ENCODE data around the gene SLBP.

Gene SLBP

DNA sequence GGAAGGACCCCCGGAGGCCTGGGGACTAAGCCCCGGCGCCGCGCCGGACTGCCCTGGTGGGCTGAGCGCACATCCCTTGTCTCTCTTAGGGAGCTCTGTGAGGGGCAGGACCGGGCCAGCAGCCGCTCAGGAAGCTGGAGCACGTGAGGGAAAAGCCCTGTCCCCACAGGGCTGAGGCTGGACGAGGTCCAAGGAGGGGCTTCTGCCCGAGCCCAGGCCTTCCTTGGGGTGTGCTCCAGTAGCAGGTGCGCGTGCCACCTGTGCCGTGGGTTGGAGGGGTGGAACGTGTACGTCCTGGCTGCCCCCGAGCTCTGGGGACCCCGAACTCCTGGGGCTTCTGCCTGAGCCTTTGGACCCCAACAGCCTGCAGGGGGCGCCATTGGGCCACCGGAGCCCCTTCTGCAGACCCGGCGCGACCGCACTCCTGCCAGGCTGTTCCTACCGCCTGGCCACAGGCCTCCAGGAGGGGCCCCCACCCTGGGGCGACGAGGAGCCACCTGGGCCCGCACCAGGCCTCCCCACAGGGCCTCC is 36.4 kb upstream of the SLBP start:
- DNase-seq = no peak

DNA sequence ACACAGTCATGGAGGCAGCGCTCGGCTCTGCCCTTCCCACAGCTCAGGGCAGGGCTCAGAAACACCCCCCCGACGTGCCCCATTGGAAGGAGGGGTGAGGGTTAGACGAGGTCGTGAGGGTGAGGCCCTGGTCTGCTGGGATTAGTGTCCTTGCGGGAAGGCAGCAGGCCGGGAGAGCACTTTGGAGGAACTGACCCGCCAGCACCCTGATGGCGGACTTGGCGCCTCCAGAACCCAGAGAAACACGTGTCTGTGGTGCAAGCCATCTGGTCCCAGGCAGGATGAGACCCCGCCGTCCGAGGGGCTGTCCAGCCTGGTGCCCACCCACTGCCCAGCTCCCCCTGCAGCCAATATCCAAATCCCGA is 35.5 kb upstream of the SLBP start:
- DNase-seq = no peak

- DNase-seq = no peak
Measured at GRCh38 chr4:1746919-1747602, 34.9 kb upstream of the SLBP start.

DNA sequence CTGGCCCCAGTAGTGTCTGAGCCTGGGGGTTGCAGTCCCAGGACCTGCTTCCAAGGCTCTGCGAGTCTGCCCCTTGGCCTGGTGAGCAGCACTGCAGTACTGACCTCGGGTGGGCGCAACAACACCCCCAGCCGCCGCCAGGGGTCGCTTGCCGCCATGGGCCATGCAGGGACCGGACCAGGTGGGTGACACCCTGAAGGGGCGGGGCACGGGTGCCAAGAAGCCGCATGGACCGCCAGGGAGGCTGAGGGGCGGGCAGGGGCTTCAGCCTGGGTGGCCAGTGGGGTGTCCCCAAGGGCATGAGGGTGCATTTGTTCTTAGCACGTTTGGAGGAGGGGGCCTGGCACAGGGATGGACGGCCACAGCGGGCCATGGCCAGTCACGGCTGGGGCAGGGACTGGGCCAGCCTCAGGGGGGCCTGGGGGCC is 34.2 kb upstream of the SLBP start:
- no peak for DNase-seq

- no peak for DNase-seq
Measured at GRCh38 chr4:1745697-1746096, 33.6 kb upstream of the SLBP start.

GRCh38 chr4:1745165-1745564 is 33.0 kb upstream of the SLBP start:
- DNase-seq = no peak

DNA sequence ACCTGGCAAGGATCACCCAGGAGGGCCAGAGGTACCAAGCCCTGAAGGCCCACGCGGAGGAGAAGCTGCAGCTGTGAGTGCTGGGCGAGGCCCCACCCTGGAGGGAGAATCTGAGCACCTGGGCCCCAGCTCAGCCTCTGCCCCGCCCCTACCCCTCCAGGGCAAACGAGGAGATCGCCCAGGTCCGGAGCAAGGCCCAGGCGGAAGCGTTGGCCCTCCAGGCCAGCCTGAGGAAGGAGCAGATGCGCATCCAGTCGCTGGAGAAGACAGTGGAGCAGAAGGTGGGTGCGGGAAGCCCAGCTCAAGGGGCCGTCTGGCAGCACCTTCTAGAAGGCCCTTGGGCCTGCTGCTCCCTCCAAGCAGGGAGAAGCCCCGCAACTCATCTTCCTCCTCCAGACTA is 32.4 kb upstream of the SLBP start:
- DNase-seq = no peak

DNA sequence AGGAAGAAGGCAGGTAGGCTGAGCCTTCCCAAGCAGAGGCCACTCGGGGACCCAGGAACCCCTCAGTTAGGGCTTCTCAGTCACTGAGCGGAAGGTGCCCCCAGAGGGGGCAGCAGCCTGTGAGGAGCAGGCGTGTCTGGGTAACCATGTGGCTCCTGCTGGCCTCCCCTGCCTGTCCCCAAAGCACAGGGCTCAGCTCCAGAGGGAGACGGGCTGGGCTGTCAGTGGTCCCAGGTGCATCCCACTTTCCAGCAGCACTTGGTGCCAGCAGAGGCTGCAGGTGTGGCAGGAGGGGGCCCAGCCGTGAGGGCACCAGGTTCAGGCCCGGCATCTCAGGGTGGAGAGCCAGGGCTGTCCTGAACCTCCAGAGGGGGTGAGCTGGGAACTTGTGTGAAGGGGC is 31.9 kb upstream of the SLBP start:
- DNase-seq = no peak

- DNase-seq = no peak
Measured at GRCh38 chr4:1743551-1743950, 31.4 kb upstream of the SLBP start.

GRCh38 chr4:1741208-1741607 is 29.1 kb upstream of the SLBP start:
- DNase-seq = no peak

DNA sequence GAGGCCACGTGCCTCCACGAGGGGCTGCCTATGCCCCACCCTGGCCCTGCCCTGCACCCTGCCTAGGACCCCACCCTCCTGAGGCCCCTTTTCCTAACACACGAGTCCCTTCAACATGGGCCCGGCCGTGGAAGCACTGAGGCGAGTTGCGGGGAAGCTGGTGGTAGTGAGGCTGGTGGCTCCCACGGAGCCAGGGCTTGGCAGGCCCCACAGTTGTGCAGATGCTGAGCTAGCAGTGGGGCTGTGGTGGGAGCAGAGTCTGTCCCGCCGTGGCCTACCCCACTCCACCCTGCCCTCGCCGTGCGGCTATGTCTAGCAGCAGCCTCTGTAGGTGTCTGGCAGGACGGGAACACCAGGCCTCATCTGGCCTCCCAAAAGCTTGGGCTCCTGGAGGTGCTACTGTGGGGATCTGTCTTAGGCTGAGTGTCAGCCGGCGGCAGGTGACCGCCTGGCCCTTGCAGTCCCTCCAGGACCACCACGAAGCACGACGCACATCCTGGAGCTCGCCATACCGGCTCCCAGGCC is 28.0 kb upstream of the SLBP start:
- DNase-seq = no peak

- DNase-seq = no peak
Measured at GRCh38 chr4:1739358-1739757, 27.2 kb upstream of the SLBP start.

- DNase-seq = no peak
Measured at GRCh38 chr4:1738410-1738809, 26.3 kb upstream of the SLBP start.

DNA sequence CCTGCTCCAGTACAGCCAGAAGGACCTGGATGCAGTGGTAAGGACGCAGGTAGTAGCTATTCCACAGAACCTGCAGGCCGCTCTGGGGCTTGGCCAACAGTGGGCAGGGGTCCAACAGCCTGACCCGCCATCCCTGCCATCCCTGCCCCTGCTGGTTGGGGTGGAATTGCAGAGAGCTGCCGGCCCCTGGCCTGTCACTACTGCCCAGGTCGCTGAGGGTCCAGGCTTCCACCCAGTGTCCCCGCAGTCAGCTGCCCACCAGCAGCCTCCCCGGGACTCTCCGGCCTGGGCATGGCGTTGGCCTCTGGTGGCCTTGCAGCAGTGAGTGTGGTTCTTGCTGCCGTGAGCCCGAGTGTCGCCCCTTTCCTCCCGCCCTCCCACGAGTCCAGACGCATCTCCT is 25.5 kb upstream of the SLBP start:
- no peak for DNase-seq

DNA sequence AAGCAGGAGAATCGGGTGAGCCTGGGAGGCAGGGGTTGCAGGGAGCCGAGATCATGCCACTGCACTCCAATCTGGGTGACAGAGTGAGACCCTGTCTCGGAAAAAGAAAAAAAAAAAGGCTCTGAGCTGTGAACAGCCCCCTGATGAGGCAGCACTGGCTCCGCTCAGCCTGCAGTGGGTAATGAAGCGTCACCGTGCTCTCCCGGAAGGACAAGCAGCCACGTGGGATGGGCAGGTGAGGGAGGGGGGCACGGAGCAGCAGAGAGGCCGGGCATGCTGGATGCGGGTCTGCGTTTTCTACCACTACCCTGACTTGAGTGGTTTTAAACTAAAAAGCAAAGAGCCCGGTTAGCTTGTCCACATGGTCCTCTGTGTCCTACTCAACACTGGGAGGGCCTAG is 24.7 kb upstream of the SLBP start:
- no peak for DNase-seq

DNA sequence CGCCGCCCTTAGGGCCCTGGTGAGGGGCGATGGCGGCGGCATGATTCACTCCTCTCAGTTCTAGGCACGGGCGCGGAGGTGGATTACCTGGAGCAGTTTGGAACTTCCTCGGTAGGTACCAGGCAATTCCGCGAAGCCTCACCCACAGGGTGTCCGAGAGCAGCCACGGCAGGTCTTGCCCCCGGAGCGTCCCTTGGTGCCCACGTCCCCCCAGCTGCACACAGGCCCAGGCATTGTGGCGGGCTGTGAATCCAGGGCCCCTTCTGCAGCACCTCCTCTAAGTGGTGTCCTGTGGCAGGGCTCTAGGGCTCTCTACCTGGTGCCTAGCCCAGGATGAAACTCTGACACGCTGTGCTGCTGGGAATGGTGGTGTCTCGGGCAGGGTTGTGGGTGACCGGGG is 23.1 kb upstream of the SLBP start:
- no peak for DNase-seq

DNA sequence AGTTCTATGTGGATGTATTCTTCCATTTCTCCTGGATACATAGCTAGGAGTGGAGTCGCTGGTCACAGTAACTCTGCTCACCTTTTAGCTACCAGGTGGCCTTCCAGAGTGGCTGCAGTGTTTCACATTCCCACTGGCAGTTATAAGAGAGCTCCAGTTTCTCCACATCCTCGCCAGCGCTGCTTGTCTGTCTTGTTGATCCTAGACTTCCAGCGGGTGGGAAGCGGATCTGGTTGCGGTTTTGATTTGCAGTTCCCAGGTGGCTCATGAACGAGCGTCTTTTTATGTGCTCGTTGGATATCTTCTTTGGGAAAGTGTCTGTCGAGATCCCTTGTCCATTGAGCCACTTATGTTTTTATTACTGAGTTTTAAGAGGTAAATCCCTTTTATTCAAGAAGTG is 20.8 kb upstream of the SLBP start:
- no peak for DNase-seq

DNA sequence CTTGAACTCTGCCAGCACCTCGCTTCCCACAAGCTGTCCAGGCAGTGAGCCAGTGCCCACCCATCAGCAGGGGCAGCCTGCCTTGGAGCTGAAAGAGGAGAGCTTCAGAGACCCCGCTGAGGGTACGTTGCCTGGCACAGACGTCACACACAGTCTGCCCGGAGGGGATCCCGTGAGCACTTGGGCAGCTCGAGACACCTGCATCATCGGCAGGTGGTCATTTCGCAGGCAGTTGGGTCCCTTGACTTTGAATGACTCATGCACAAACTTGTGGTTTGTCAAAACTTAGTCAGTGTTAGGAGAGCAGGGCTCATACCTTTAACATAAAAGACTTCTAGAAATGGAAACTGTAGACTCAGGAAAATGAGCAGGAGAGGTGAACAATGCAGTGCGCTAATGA is 19.1 kb upstream of the SLBP start:
- no peak for DNase-seq

DNA sequence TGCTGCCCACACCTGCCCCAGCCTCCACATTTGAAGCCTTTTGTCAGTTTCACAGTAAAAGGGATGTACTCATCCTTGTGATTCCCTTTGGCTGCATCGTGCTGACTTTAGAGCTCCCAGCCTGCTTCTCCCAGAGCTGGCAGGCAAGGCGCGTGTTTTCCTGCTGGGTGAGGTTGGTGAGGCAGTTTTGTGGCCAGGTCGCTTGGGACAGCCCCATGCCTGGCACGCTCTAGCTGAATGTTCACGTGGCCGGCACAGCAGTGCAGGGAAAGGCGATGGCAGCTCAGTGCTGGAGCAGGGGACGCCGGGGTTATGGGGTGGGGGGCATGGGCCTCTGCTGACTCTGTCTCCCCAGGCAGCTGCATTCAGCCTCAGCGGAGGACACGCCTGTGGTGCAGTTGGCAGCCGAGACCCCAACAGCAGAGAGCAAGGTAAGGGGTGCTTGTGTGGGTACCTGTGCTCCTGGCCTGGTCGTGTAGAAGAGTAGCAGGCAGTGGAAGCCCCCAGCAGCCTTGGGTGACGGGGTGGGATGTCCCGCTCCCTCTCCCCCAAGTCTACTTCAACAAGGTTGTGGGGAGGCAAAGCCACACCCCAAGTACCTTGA is 18.5 kb upstream of the SLBP start:
- no peak for DNase-seq

DNA sequence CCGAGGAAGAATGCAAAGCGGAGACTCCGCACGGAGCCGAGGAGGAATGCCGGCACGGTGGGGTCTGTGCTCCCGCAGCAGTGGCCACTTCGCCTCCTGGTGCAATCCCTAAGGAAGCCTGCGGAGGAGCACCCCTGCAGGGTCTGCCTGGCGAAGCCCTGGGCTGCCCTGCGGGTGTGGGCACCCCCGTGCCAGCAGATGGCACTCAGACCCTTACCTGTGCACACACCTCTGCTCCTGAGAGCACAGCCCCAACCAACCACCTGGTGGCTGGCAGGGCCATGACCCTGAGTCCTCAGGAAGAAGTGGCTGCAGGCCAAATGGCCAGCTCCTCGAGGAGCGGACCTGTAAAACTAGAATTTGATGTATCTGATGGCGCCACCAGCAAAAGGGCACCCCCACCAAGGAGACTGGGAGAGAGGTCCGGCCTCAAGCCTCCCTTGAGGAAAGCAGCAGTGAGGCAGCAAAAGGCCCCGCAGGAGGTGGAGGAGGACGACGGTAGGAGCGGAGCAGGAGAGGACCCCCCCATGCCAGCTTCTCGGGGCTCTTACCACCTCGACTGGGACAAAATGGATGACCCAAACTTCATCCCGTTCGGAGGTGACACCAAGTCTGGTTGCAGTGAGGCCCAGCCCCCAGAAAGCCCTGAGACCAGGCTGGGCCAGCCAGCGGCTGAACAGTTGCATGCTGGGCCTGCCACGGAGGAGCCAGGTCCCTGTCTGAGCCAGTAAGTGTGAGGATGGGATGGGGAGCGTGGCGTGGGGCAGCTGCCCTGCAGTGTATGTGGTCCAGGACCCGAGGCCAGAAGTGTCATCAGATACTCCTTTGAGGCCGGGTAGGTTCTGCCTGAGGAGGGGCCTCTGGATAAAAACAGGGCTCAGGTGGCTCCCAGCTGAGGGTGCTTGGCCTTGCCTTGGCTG is 16.2 kb upstream of the SLBP start:
- DNase-seq = no peak

- no peak for DNase-seq
Measured at GRCh38 chr4:1727117-1728031, 15.3 kb upstream of the SLBP start.

GRCh38 chr4:1726146-1726934 is 14.2 kb upstream of the SLBP start:
- peak; percentile 61 for DNase-seq

All from NCI-H2081 treated with DMSO at 0.1 percent for 48 hours (cell line).